ENCODE data around the gene CLCN4.

CLCN4 gene

GRCh38 chrX:10189317-10190268 is 32.8 kb downstream of the CLCN4 start:
- Histone ChIP-seq H3K27ac (no peak overlapping the region; the same call in 1 of the 2 replicates), H3K4me2 (peak overlapping the region; percentile 5; the same call in 1 of the 2 replicates), H3K36me3 (ENCODE audit: insufficient read depth) (no peaks in the 10 kb centered on the region), H4K20me1 (ENCODE audit: insufficient read depth) (no peaks in the 10 kb centered on the region), H3K79me2 (ENCODE audit: insufficient read depth, low read depth) (no peaks in the 10 kb centered on the region), H2AFZ (ENCODE audit: low read depth) (no peak overlapping the region), H3K27me3 (ENCODE audit: insufficient read depth, low read depth) (no peaks in the 10 kb centered on the region), H3K4me1 (ENCODE audit: low read depth, poor library complexity, severe bottlenecking) (peaks cover 7% of the 10 kb centered on the region), H3K4me3 (IDR thresholded peaks at IDR 0.05; ENCODE audit: insufficient read depth, low read depth, low read length) (no peak overlapping the region), H3K9ac (no peak overlapping the region)
- peak; percentile 82 for TF ChIP-seq CTCF (conservative IDR thresholded peaks at IDR 0.05; ENCODE audit: low read depth, low read length)

GRCh38 chrX:10190367-10190766 is 33.6 kb downstream of the CLCN4 start:
- Histone ChIP-seq H3K27ac (no peak overlapping the region; the same call in 1 of the 2 replicates), H3K9ac (no peak overlapping the region)

GRCh38 chrX:10193587-10193986 is 36.8 kb downstream of the CLCN4 start:
- Histone ChIP-seq H3K4me2 (no peak overlapping the region), H3K9ac (no peak overlapping the region), H3K27ac (no peak overlapping the region), H3K4me1 (ENCODE audit: low read depth, poor library complexity, severe bottlenecking) (peaks cover 7% of the 10 kb centered on the region), H4K20me1 (ENCODE audit: insufficient read depth) (no peaks in the 10 kb centered on the region), H3K36me3 (ENCODE audit: insufficient read depth) (no peaks in the 10 kb centered on the region), H2AFZ (ENCODE audit: low read depth) (no peak overlapping the region), H3K4me3 (IDR thresholded peaks at IDR 0.05; ENCODE audit: insufficient read depth, low read depth, low read length) (no peak overlapping the region), H3K79me2 (ENCODE audit: insufficient read depth, low read depth) (no peaks in the 10 kb centered on the region), H3K27me3 (ENCODE audit: insufficient read depth, low read depth) (no peaks in the 10 kb centered on the region)
- no peak for TF ChIP-seq CTCF (conservative IDR thresholded peaks at IDR 0.05; ENCODE audit: low read depth, low read length)

More at GRCh38 chrX:10190367-10190766, 33.6 kb downstream of the CLCN4 start:
- no peaks in the 10 kb centered on the region for H3K36me3 ChIP-seq (ENCODE audit: insufficient read depth)
- no peaks in the 10 kb centered on the region for H3K27me3 ChIP-seq (ENCODE audit: insufficient read depth, low read depth)
- H3K4me2 ChIP-seq: 0 out of 2 replicates have a peak overlapping the region, but pooled peaks have one; percentile 5
- H4K20me1 ChIP-seq (ENCODE audit: insufficient read depth): no peaks in the 10 kb centered on the region
- H3K79me2 ChIP-seq (ENCODE audit: insufficient read depth, low read depth): no peaks in the 10 kb centered on the region
- H3K4me3 ChIP-seq (IDR thresholded peaks at IDR 0.05; ENCODE audit: insufficient read depth, low read depth, low read length): no peak overlapping the region
- no peak; the same call in 1 of the 2 replicates for TF ChIP-seq CTCF (conservative IDR thresholded peaks at IDR 0.05; ENCODE audit: low read depth, low read length)
- H2AFZ ChIP-seq (ENCODE audit: low read depth): no peak overlapping the region
- peaks cover 7% of the 10 kb centered on the region for H3K4me1 ChIP-seq (ENCODE audit: low read depth, poor library complexity, severe bottlenecking)

- Histone ChIP-seq H3K9ac (no peak overlapping the region), H3K4me3 (IDR thresholded peaks at IDR 0.05; ENCODE audit: insufficient read depth, low read depth, low read length) (no peak overlapping the region), H3K4me1 (ENCODE audit: low read depth, poor library complexity, severe bottlenecking) (no peaks in the 10 kb centered on the region), H3K27ac (no peak overlapping the region), H3K27me3 (ENCODE audit: insufficient read depth, low read depth) (no peaks in the 10 kb centered on the region), H3K4me2 (no peak overlapping the region), H2AFZ (ENCODE audit: low read depth) (no peak overlapping the region), H4K20me1 (ENCODE audit: insufficient read depth) (no peaks in the 10 kb centered on the region), H3K36me3 (ENCODE audit: insufficient read depth) (no peaks in the 10 kb centered on the region), H3K79me2 (ENCODE audit: insufficient read depth, low read depth) (no peaks in the 10 kb centered on the region)
- TF ChIP-seq CTCF (conservative IDR thresholded peaks at IDR 0.05; ENCODE audit: low read depth, low read length): no peak
Measured at GRCh38 chrX:10195425-10195824, 38.6 kb downstream of the CLCN4 start.
